GM20000 (cell line): ENCODE results near the gene LRRC10B.

ENCODE experiments used
- DNase-seq: peaks from one replicate; pipeline ENCODE4 v3.0.0; 2012; ENCODE audit warnings: low spot score
- CTCF ChIP-seq: IDR thresholded peaks from 2 replicates; pipeline ENCODE4 v1.5.1; 2012; ENCODE audit warnings: mild to moderate bottlenecking, control low read depth; ENCODE audit errors: extremely low read depth, missing control alignments

LRRC10B gene

GRCh38 chr11:61486779-61487178 is 21.8 kb upstream of the LRRC10B start:
- no peak for TF ChIP-seq CTCF
- DNase-seq: no peak

GRCh38 chr11:61487342-61488025 is 21.1 kb upstream of the LRRC10B start:
- no peak for DNase-seq
- TF ChIP-seq CTCF: no peak

GRCh38 chr11:61488651-61489291 is 19.8 kb upstream of the LRRC10B start:
- DNase-seq: no peak
- no peak for TF ChIP-seq CTCF

- no peak for TF ChIP-seq CTCF
- DNase-seq: no peak
These were observed 18.5 kb upstream of the LRRC10B start for GRCh38 chr11:61489833-61490721.

- DNase-seq: no peak
- no peak for TF ChIP-seq CTCF
These were observed 16.7 kb upstream of the LRRC10B start for GRCh38 chr11:61491736-61492395.

GRCh38 chr11:61494381-61494961 is 14.1 kb upstream of the LRRC10B start:
- TF ChIP-seq CTCF: no peak
- no peak for DNase-seq
